AG10803 (cell line): Measurements from ENCODE around the gene MPP2.
"Not testable (repeated sequence)": the region's sequence is repeated elsewhere in the genome, so short reads cannot be mapped to it uniquely, and the experiment has no call there.

Experiments used
- DNase-seq: peaks from one replicate; pipeline ENCODE4 v3.0.0; 2010; ENCODE audit warnings: low read depth
- H3K4me3 ChIP-seq: 2 replicates; pipeline ENCODE4 v1.5.1; 2011; ENCODE audit warnings: mild to moderate bottlenecking, low read length, control low read depth
- CTCF ChIP-seq: conservative IDR thresholded peaks from 2 replicates; pipeline ENCODE4 v1.5.1; 2011; ENCODE audit warnings: mild to moderate bottlenecking, low read length, control low read depth, inconsistent platforms

MPP2 gene

DNA sequence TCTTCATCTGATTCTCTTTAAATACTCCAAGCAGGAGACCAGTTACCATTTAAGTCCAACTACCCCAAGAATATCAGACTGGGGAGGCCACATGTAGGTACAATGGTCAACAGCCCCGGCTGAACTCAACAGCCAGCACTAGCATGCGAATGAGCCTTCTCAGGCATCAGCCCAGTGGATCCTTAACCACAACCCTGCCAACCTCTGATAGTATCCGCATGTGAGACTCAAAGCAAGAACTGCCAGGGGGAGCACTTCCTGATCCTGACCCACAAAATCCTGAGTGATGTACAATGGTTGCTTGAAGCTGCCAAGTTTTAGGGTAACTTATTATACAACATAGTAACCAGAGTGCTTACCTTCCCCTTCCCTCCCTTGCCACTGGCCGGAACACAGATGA, 42.4 kb upstream of the MPP2 start:
- TF ChIP-seq CTCF, result peak; percentile 20
- no peak overlapping the region for H3K4me3 ChIP-seq
- DNase-seq, result peak; percentile 29

DNA sequence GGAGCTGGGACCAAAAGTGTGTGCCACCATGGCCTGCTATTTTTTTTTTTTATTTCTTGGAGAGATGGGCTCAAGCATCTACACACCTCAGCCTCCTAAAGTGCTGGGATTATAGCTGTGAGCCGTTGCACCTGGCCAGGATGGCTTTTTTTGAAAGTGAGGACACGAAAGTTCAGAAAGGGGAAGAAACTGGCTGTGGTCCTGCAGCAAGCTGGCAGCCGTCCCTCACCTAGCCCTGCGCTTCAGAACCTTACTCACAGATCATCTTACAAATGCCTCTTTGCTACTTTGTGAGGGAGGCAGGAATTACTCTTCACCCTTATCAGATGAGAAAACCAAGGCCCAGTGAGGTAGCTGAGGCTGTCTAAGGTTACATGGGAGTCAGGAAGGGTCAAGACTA, 39.4 kb upstream of the MPP2 start:
- no peak overlapping the region for H3K4me3 ChIP-seq
- TF ChIP-seq CTCF, result no peak
- no peak for DNase-seq

- peak; percentile 48 for DNase-seq
- H3K4me3 ChIP-seq, result no peak overlapping the region
- TF ChIP-seq CTCF, result no peak
Measured at GRCh38 chr17:43945074-43945829, 37.9 kb upstream of the MPP2 start.

DNA sequence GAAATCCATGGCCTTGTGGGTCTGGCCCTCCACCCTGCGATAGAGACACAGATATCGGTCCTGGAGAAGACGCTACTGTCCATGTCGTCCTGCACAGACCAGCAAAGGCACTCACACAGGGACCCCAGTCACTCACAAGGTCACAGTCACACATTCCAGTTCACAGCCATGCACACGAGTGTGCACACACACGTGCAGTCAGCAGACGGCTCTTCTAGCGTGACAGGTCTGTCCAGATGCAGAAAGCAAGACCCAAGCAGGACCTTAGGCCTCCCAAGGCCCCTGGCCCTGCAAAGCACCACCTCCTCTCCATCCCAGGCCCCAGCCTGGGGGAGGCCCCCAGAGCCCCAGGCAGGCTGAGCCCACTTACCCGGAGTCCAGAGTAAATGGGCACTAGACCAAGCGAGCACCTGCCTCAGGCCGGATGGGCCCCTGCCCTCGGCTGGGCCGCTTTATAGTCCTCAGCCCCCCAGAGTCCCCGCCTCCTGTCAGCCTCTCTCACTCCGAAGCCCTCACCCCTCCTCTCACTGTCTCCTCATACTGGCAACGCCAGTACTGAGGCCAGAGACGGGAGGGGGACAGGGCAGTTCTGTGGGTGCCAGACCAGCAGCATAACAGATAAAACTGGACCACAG, 34.8 kb upstream of the MPP2 start, which contains the start of gene PPY:
Gene PPY, minus strand, starts transcription at position 426 of the 635 bp plus-strand sequence. CDS start 822 bp downstream, outside the sequence.
- no peak for DNase-seq
- H3K4me3 ChIP-seq, result no peak within 1 kb of the TSS
- no peak for TF ChIP-seq CTCF

- peak; percentile 64 for TF ChIP-seq CTCF
- peak; percentile 25 for DNase-seq
- no peak overlapping the region for H3K4me3 ChIP-seq
Measured at GRCh38 chr17:43940630-43941029, 33.3 kb upstream of the MPP2 start.

GRCh38 chr17:43939886-43940285, 32.5 kb upstream of the MPP2 start:
- DNase-seq, result no peak
- TF ChIP-seq CTCF, result no peak
- H3K4me3 ChIP-seq, result no peak overlapping the region

DNA sequence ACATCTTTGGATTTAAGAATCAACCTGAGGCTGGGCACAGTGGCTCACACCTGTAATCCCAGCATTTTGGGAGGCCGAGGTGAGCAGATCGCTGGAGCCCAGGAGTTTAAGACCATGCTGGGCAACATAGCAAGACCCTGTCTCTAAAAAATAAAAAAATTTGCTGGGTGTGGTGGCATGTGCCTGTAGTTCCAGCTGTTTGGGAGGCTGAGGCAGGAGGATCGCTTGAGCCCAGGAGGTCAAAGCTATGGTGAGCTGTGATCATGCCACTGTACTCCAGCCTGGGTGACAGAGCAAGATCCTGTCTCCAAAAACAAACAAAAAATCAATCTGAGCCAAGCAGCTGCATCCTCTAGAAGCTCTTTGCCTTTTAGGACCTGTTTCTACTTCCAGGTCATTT, 32.1 kb upstream of the MPP2 start:
- not testable (repeated sequence) for DNase-seq, H3K4me3 ChIP-seq
